Measurements from ENCODE around the gene C5orf63.
"Not testable (repeated sequence)": the region's sequence is repeated elsewhere in the genome, so short reads cannot be mapped to it uniquely, and the experiment has no call there.

The C5orf63 gene

GRCh38 chr5:127072861-127073846 lies at the start of gene C5orf63:
Gene C5orf63, minus strand, starts transcription at chr5:127073502. Its CDS starts 14,507 bp downstream, at chr5:127058995.
- H3K4me2 ChIP-seq (ENCODE audit: insufficient read depth, low read length) = no peak within 1 kb of the TSS
- DNase-seq = no peak
- H2AFZ ChIP-seq (ENCODE audit: low read depth, low read length) = no peak within 1 kb of the TSS
- no peak within 1 kb of the TSS for H3K4me3 ChIP-seq (ENCODE audit: low read depth in 1 of 2, low read length in 2 of 2)
- H4K20me1 ChIP-seq (ENCODE audit: insufficient read depth, low read length) = no peaks in the 10 kb centered on the region
- no peaks in the 10 kb centered on the region for H3K79me2 ChIP-seq (ENCODE audit: insufficient read depth, low read length)
- no peak for TF ChIP-seq CTCF (IDR thresholded peaks at IDR 0.05; ENCODE audit: borderline replicate concordance, extremely low read depth, low read length, poor library complexity, severe bottlenecking)
- TF ChIP-seq EZH2 (IDR thresholded peaks at IDR 0.05; ENCODE audit: borderline replicate concordance, low read depth, low read length, severe bottlenecking) = no peak
- H3K9me3 ChIP-seq (ENCODE audit: insufficient read depth, low read length, severe bottlenecking) = no peaks in the 10 kb centered on the region
- H3K27ac ChIP-seq (ENCODE audit: low read length) = no peak within 1 kb of the TSS
- no peaks in the 10 kb centered on the region for H3K4me1 ChIP-seq (ENCODE audit: insufficient read depth, low read length)
- H3K9ac ChIP-seq (ENCODE audit: low read depth, low read length) = no peak within 1 kb of the TSS
- no peaks in the 10 kb centered on the region for H3K27me3 ChIP-seq (ENCODE audit: insufficient read depth, low read length, poor library complexity)
- no peaks in the 10 kb centered on the region for H3K36me3 ChIP-seq (ENCODE audit: insufficient read depth, low read length)
- no peak for ATAC-seq (ENCODE audit: insufficient read depth, low read depth)

GRCh38 chr5:127112347-127112864 lies 39.1 kb upstream of the C5orf63 start:
- Histone ChIP-seq H3K4me1 (ENCODE audit: insufficient read depth, low read length) (no peaks in the 10 kb centered on the region), H2AFZ (ENCODE audit: low read depth, low read length) (no peak overlapping the region), H3K27ac (ENCODE audit: low read length) (no peak overlapping the region), H3K9ac (ENCODE audit: low read depth, low read length) (no peak overlapping the region), H3K9me3 (ENCODE audit: insufficient read depth, low read length, severe bottlenecking) (no peaks in the 10 kb centered on the region), H3K36me3 (ENCODE audit: insufficient read depth, low read length) (no peaks in the 10 kb centered on the region), H3K27me3 (ENCODE audit: insufficient read depth, low read length, poor library complexity) (peaks cover 2% of the 10 kb centered on the region), H3K4me2 (ENCODE audit: insufficient read depth, low read length) (no peak overlapping the region), H3K4me3 (ENCODE audit: low read depth in 1 of 2, low read length in 2 of 2) (no peak overlapping the region), H3K79me2 (ENCODE audit: insufficient read depth, low read length) (no peaks in the 10 kb centered on the region), H4K20me1 (ENCODE audit: insufficient read depth, low read length) (no peaks in the 10 kb centered on the region)
- no peak for ATAC-seq (ENCODE audit: insufficient read depth, low read depth)
- TF ChIP-seq EZH2 (IDR thresholded peaks at IDR 0.05; ENCODE audit: borderline replicate concordance, low read depth, low read length, severe bottlenecking) = no peak
- no peak for TF ChIP-seq CTCF (IDR thresholded peaks at IDR 0.05; ENCODE audit: borderline replicate concordance, extremely low read depth, low read length, poor library complexity, severe bottlenecking)
- DNase-seq = no peak

- H3K36me3 ChIP-seq (ENCODE audit: insufficient read depth, low read length) = no peaks in the 10 kb centered on the region
- H3K9ac ChIP-seq (ENCODE audit: low read depth, low read length) = no peak overlapping the region
- no peak overlapping the region for H3K4me2 ChIP-seq (ENCODE audit: insufficient read depth, low read length)
- no peaks in the 10 kb centered on the region for H3K4me1 ChIP-seq (ENCODE audit: insufficient read depth, low read length)
- no peak overlapping the region for H3K4me3 ChIP-seq (ENCODE audit: low read depth in 1 of 2, low read length in 2 of 2)
- ATAC-seq (ENCODE audit: insufficient read depth, low read depth) (no peak), DNase-seq (no peak)
- H3K79me2 ChIP-seq (ENCODE audit: insufficient read depth, low read length) = no peaks in the 10 kb centered on the region
- no peak overlapping the region for H3K27ac ChIP-seq (ENCODE audit: low read length)
- no peak overlapping the region for H2AFZ ChIP-seq (ENCODE audit: low read depth, low read length)
- TF ChIP-seq CTCF (IDR thresholded peaks at IDR 0.05; ENCODE audit: borderline replicate concordance, extremely low read depth, low read length, poor library complexity, severe bottlenecking) (no peak), EZH2 (IDR thresholded peaks at IDR 0.05; ENCODE audit: borderline replicate concordance, low read depth, low read length, severe bottlenecking) (no peak)
- peaks cover 2% of the 10 kb centered on the region for H3K27me3 ChIP-seq (ENCODE audit: insufficient read depth, low read length, poor library complexity)
- no peaks in the 10 kb centered on the region for H4K20me1 ChIP-seq (ENCODE audit: insufficient read depth, low read length)
- H3K9me3 ChIP-seq (ENCODE audit: insufficient read depth, low read length, severe bottlenecking) = no peaks in the 10 kb centered on the region
Measured at GRCh38 chr5:127111112-127111511, 37.8 kb upstream of the C5orf63 start.

GRCh38 chr5:127108624-127109260 lies 35.4 kb upstream of the C5orf63 start:
- not testable (repeated sequence) for H3K36me3 ChIP-seq (ENCODE audit: insufficient read depth, low read length); H3K4me1 ChIP-seq (ENCODE audit: insufficient read depth, low read length); H3K79me2 ChIP-seq (ENCODE audit: insufficient read depth, low read length); ATAC-seq (ENCODE audit: insufficient read depth, low read depth); H3K27ac ChIP-seq (ENCODE audit: low read length); DNase-seq; H3K27me3 ChIP-seq (ENCODE audit: insufficient read depth, low read length, poor library complexity); H3K9me3 ChIP-seq (ENCODE audit: insufficient read depth, low read length, severe bottlenecking); H2AFZ ChIP-seq (ENCODE audit: low read depth, low read length); H3K9ac ChIP-seq (ENCODE audit: low read depth, low read length); H3K4me3 ChIP-seq (ENCODE audit: low read depth in 1 of 2, low read length in 2 of 2); H3K4me2 ChIP-seq (ENCODE audit: insufficient read depth, low read length); H4K20me1 ChIP-seq (ENCODE audit: insufficient read depth, low read length)
